Measurements from ENCODE around the gene SEC61A1. TPM values are rescaled to one million over a fixed set of nuclear protein-coding genes. Genes with fewer than 3 reads are reported as not detected.
A peak's percentile ranks its signal among the peaks of the same experiment; 100 is the strongest.

Gene SEC61A1
- polyA plus RNA-seq, 2 donors: 52.6 to 80.1 TPM

- Histone ChIP-seq H3K4me1 (ENCODE audit: control insufficient read depth in 2 of 2, insufficient read depth in 2 of 2, low read length in 1 of 2) (no peaks in the 10 kb centered on the region), H3K27ac (ENCODE audit: low read depth in 2 of 2, low read length in 1 of 2) (peak overlapping the region in 1 of 2 donors; percentile 8), H3K27me3 (ENCODE audit: control insufficient read depth in 1 of 2, insufficient read depth in 2 of 2, low read length in 2 of 2) (no peaks in the 10 kb centered on the region), H3K36me3 (ENCODE audit: control insufficient read depth in 2 of 2, insufficient read depth in 2 of 2, low read length in 1 of 2) (no peaks in the 10 kb centered on the region), H3K4me3 (ENCODE audit: low read depth in 1 of 2, low read length in 2 of 2) (no peak overlapping the region), H3K9me3 (ENCODE audit: control insufficient read depth in 2 of 2, insufficient read depth in 1 of 2, low read depth in 1 of 2, low read length in 1 of 2) (no peaks in the 10 kb centered on the region)
- WGBS, 2 donors: 70 to 74% methylated on average over 10 of the region's 10 CpGs
Observed at GRCh38 chr3:128021768-128022372, 30.4 kb upstream of the SEC61A1 start.

GRCh38 chr3:128033102-128033501 lies 19.1 kb upstream of the SEC61A1 start:
- H3K27ac ChIP-seq (ENCODE audit: low read depth in 2 of 2, low read length in 1 of 2): no peak overlapping the region
- no peaks in the 10 kb centered on the region for H3K36me3 ChIP-seq (ENCODE audit: control insufficient read depth in 2 of 2, insufficient read depth in 2 of 2, low read length in 1 of 2)
- no peaks in the 10 kb centered on the region for H3K4me1 ChIP-seq (ENCODE audit: control insufficient read depth in 2 of 2, insufficient read depth in 2 of 2, low read length in 1 of 2)
- H3K27me3 ChIP-seq (ENCODE audit: control insufficient read depth in 1 of 2, insufficient read depth in 2 of 2, low read length in 2 of 2): no peaks in the 10 kb centered on the region
- no peak overlapping the region for H3K4me3 ChIP-seq (ENCODE audit: low read depth in 1 of 2, low read length in 2 of 2)
- H3K9me3 ChIP-seq (ENCODE audit: control insufficient read depth in 2 of 2, insufficient read depth in 1 of 2, low read depth in 1 of 2, low read length in 1 of 2): no peaks in the 10 kb centered on the region

DNA sequence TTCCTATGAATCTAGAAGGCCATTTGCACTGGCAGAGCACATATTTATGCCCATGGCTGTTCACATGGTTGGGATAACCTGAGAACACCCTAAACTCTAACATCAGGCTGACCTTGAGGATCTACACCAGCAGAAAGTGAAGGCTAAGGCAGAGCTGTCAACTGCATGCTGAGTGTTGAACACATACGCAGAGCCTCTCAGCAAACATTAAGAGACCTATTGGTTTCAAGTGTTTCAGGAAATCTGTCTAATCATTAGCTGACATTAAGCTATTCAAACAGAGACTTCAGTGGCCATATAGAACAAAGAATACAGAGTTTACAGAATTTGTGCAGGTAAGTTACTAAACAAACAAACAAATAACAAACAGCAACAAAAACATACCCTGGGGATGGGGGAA lies 16.1 kb upstream of the SEC61A1 start:
- Histone ChIP-seq H3K27me3 (ENCODE audit: control insufficient read depth in 1 of 2, insufficient read depth in 2 of 2, low read length in 2 of 2) (no peaks in the 10 kb centered on the region), H3K4me3 (ENCODE audit: low read depth in 1 of 2, low read length in 2 of 2) (no peak overlapping the region), H3K36me3 (ENCODE audit: control insufficient read depth in 2 of 2, insufficient read depth in 2 of 2, low read length in 1 of 2) (no peaks in the 10 kb centered on the region), H3K9me3 (ENCODE audit: control insufficient read depth in 2 of 2, insufficient read depth in 1 of 2, low read depth in 1 of 2, low read length in 1 of 2) (no peaks in the 10 kb centered on the region), H3K27ac (ENCODE audit: low read depth in 2 of 2, low read length in 1 of 2) (no peak overlapping the region), H3K4me1 (ENCODE audit: control insufficient read depth in 2 of 2, insufficient read depth in 2 of 2, low read length in 1 of 2) (no peaks in the 10 kb centered on the region)
- WGBS, 2 donors: 86 to 90% methylated on average over 1 of the region's 1 CpG

GRCh38 chr3:128040041-128040440 lies 12.2 kb upstream of the SEC61A1 start:
- Histone ChIP-seq H3K36me3 (ENCODE audit: control insufficient read depth in 2 of 2, insufficient read depth in 2 of 2, low read length in 1 of 2) (no peaks in the 10 kb centered on the region), H3K27me3 (ENCODE audit: control insufficient read depth in 1 of 2, insufficient read depth in 2 of 2, low read length in 2 of 2) (no peaks in the 10 kb centered on the region), H3K27ac (ENCODE audit: low read depth in 2 of 2, low read length in 1 of 2) (no peak overlapping the region), H3K9me3 (ENCODE audit: control insufficient read depth in 2 of 2, insufficient read depth in 1 of 2, low read depth in 1 of 2, low read length in 1 of 2) (no peaks in the 10 kb centered on the region), H3K4me3 (ENCODE audit: low read depth in 1 of 2, low read length in 2 of 2) (no peak overlapping the region), H3K4me1 (ENCODE audit: control insufficient read depth in 2 of 2, insufficient read depth in 2 of 2, low read length in 1 of 2) (no peaks in the 10 kb centered on the region)
- 45 to 82% methylated on average over 3 of the region's 3 CpGs for WGBS, 2 donors

DNA sequence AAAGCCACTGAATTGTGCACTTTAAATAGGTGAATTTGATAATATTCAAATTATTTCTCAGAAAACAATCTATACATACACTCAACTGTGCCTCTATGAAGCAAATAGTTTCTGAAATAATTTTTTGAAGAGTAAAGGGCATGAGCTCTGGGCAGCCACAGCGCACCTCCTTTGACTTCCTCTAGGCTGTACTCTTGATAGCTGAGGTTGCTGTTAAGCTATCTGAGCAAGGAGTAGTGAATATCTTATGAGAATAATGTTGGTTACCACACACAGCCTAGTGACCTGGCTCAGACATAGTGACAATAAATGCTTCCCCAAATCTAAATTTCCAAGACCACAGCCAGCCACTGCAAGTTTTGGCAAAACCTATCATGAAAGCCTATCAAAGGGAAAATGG lies 11.6 kb upstream of the SEC61A1 start:
- no peaks in the 10 kb centered on the region for H3K27me3 ChIP-seq (ENCODE audit: control insufficient read depth in 1 of 2, insufficient read depth in 2 of 2, low read length in 2 of 2)
- no peaks in the 10 kb centered on the region for H3K36me3 ChIP-seq (ENCODE audit: control insufficient read depth in 2 of 2, insufficient read depth in 2 of 2, low read length in 1 of 2)
- 26 to 92% methylated on average over 1 of the region's 1 CpG for WGBS, 2 donors
- no peak overlapping the region for H3K27ac ChIP-seq (ENCODE audit: low read depth in 2 of 2, low read length in 1 of 2)
- no peaks in the 10 kb centered on the region for H3K9me3 ChIP-seq (ENCODE audit: control insufficient read depth in 2 of 2, insufficient read depth in 1 of 2, low read depth in 1 of 2, low read length in 1 of 2)
- no peak overlapping the region for H3K4me3 ChIP-seq (ENCODE audit: low read depth in 1 of 2, low read length in 2 of 2)
- no peaks in the 10 kb centered on the region for H3K4me1 ChIP-seq (ENCODE audit: control insufficient read depth in 2 of 2, insufficient read depth in 2 of 2, low read length in 1 of 2)

DNA sequence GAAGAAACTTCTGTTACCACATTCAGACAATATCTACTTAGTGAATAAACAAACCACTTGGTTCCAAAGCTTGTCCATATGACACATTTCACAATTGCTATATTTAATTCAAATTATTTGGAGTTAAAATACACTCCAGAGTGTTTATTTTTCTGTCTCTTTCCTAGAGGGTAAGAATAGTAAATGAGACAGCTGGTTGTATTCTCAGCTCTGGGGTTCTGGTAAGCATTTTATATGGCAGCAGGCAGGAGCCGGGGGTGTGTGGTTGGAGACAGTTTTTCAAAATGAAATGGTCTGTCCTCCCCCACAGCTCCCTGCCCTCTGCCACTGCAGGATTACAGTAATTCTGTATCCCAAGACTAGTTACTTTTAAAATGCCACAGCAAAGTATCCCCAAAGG lies 10.9 kb upstream of the SEC61A1 start:
- no peaks in the 10 kb centered on the region for H3K27me3 ChIP-seq (ENCODE audit: control insufficient read depth in 1 of 2, insufficient read depth in 2 of 2, low read length in 2 of 2)
- H3K36me3 ChIP-seq (ENCODE audit: control insufficient read depth in 2 of 2, insufficient read depth in 2 of 2, low read length in 1 of 2): no peaks in the 10 kb centered on the region
- H3K9me3 ChIP-seq (ENCODE audit: control insufficient read depth in 2 of 2, insufficient read depth in 1 of 2, low read depth in 1 of 2, low read length in 1 of 2): no peaks in the 10 kb centered on the region
- WGBS, 2 donors: 56 to 69% methylated on average over 1 of the region's 1 CpG
- no peak overlapping the region for H3K4me3 ChIP-seq (ENCODE audit: low read depth in 1 of 2, low read length in 2 of 2)
- no peak overlapping the region for H3K27ac ChIP-seq (ENCODE audit: low read depth in 2 of 2, low read length in 1 of 2)
- no peaks in the 10 kb centered on the region for H3K4me1 ChIP-seq (ENCODE audit: control insufficient read depth in 2 of 2, insufficient read depth in 2 of 2, low read length in 1 of 2)

- WGBS, 2 donors: 58 to 70% methylated on average over 3 of the region's 3 CpGs
- Histone ChIP-seq H3K27me3 (ENCODE audit: control insufficient read depth in 1 of 2, insufficient read depth in 2 of 2, low read length in 2 of 2) (no peaks in the 10 kb centered on the region), H3K9me3 (ENCODE audit: control insufficient read depth in 2 of 2, insufficient read depth in 1 of 2, low read depth in 1 of 2, low read length in 1 of 2) (no peaks in the 10 kb centered on the region), H3K4me1 (ENCODE audit: control insufficient read depth in 2 of 2, insufficient read depth in 2 of 2, low read length in 1 of 2) (peaks cover 0 to 8% of the 10 kb centered on the region in 2 donors), H3K4me3 (ENCODE audit: low read depth in 1 of 2, low read length in 2 of 2) (no peak overlapping the region), H3K27ac (ENCODE audit: low read depth in 2 of 2, low read length in 1 of 2) (no peak overlapping the region), H3K36me3 (ENCODE audit: control insufficient read depth in 2 of 2, insufficient read depth in 2 of 2, low read length in 1 of 2) (peaks cover 3% of the 10 kb centered on the region in 2 donors)
Observed at GRCh38 chr3:128050597-128050996, 1.6 kb upstream of the SEC61A1 start.

DNA sequence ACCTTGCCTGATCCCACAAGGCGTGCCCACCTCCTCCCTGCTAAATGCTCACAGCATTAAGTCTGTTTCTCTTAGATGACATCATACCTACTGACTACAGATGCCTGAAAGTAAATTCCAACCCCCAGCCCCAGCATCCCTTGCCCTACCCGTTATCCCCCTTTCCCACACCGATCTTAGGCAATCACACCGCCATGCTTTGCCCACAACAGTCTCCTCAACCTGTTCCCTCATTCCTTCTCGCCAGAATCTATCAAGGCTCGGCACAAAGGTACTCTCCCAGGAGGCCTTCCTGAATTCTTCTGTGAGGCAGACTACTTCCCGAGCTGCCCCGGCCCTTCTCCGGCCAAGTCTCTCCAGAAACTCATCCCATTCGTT lies 789 bp upstream of the SEC61A1 start:
- 11 to 13% methylated on average over 10 of the region's 10 CpGs for WGBS, 2 donors
- Histone ChIP-seq H3K27me3 (ENCODE audit: control insufficient read depth in 1 of 2, insufficient read depth in 2 of 2, low read length in 2 of 2) (no peaks in the 10 kb centered on the region), H3K4me3 (ENCODE audit: low read depth in 1 of 2, low read length in 2 of 2) (peak overlapping the region; percentile 93), H3K36me3 (ENCODE audit: control insufficient read depth in 2 of 2, insufficient read depth in 2 of 2, low read length in 1 of 2) (peaks cover 3 to 5% of the 10 kb centered on the region in 2 donors), H3K27ac (ENCODE audit: low read depth in 2 of 2, low read length in 1 of 2) (peak overlapping the region; percentile 78 to 88), H3K9me3 (ENCODE audit: control insufficient read depth in 2 of 2, insufficient read depth in 1 of 2, low read depth in 1 of 2, low read length in 1 of 2) (no peaks in the 10 kb centered on the region), H3K4me1 (ENCODE audit: control insufficient read depth in 2 of 2, insufficient read depth in 2 of 2, low read length in 1 of 2) (peaks cover 0 to 8% of the 10 kb centered on the region in 2 donors)

GRCh38 chr3:128052595-128053351 lies 536 bp downstream of the SEC61A1 start:
- Histone ChIP-seq H3K27me3 (ENCODE audit: control insufficient read depth in 1 of 2, insufficient read depth in 2 of 2, low read length in 2 of 2) (no peaks in the 10 kb centered on the region), H3K36me3 (ENCODE audit: control insufficient read depth in 2 of 2, insufficient read depth in 2 of 2, low read length in 1 of 2) (peaks cover 5 to 8% of the 10 kb centered on the region in 2 donors), H3K27ac (ENCODE audit: low read depth in 2 of 2, low read length in 1 of 2) (peak overlapping the region; percentile 94 to 96), H3K9me3 (ENCODE audit: control insufficient read depth in 2 of 2, insufficient read depth in 1 of 2, low read depth in 1 of 2, low read length in 1 of 2) (no peaks in the 10 kb centered on the region), H3K4me3 (ENCODE audit: low read depth in 1 of 2, low read length in 2 of 2) (peak overlapping the region; percentile 93), H3K4me1 (ENCODE audit: control insufficient read depth in 2 of 2, insufficient read depth in 2 of 2, low read length in 1 of 2) (peaks cover 0 to 8% of the 10 kb centered on the region in 2 donors)
- WGBS, 2 donors: 1 to 2% methylated on average over 24 to 33 of the region's 33 CpGs

GRCh38 chr3:128053614-128054013 lies 1.4 kb downstream of the SEC61A1 start:
- H3K4me3 ChIP-seq (ENCODE audit: low read depth in 1 of 2, low read length in 2 of 2): peak overlapping the region in 1 of 2 donors; percentile 93
- H3K9me3 ChIP-seq (ENCODE audit: control insufficient read depth in 2 of 2, insufficient read depth in 1 of 2, low read depth in 1 of 2, low read length in 1 of 2): no peaks in the 10 kb centered on the region
- peaks cover 0 to 8% of the 10 kb centered on the region in 2 donors for H3K4me1 ChIP-seq (ENCODE audit: control insufficient read depth in 2 of 2, insufficient read depth in 2 of 2, low read length in 1 of 2)
- H3K27me3 ChIP-seq (ENCODE audit: control insufficient read depth in 1 of 2, insufficient read depth in 2 of 2, low read length in 2 of 2): no peaks in the 10 kb centered on the region
- WGBS, 2 donors: 52 to 65% methylated on average over 6 of the region's 6 CpGs
- H3K36me3 ChIP-seq (ENCODE audit: control insufficient read depth in 2 of 2, insufficient read depth in 2 of 2, low read length in 1 of 2): peaks cover 5 to 8% of the 10 kb centered on the region in 2 donors
- H3K27ac ChIP-seq (ENCODE audit: low read depth in 2 of 2, low read length in 1 of 2): no peak overlapping the region
